BLaER1 treated with 17β-estradiol and CSF1 and Interleukin-3, amounts not matched to agents 10 nM and 100 nM (cell line): ENCODE data around the gene PMS2.
"Not testable (repeated sequence)": the region's sequence is repeated elsewhere in the genome, so short reads cannot be mapped to it uniquely, and the experiment has no call there.

ENCODE experiments used
- H3K27ac ChIP-seq, 11 experiments: shearing (Covaris generic); formaldehyde crosslinking; 2 replicates each; pipeline ENCODE4 v1.8.1; 2022
- H3K27me3 ChIP-seq, 11 experiments: shearing (Covaris generic); formaldehyde crosslinking; 2 replicates each; pipeline ENCODE4 v1.8.1; 2022
- H3K36me3 ChIP-seq, 11 experiments: shearing (Covaris generic); formaldehyde crosslinking; 2 replicates each; pipeline ENCODE4 v1.8.1; 2022
- H3K4me1 ChIP-seq, 10 experiments: shearing (Covaris generic); formaldehyde crosslinking; 2 replicates each; pipeline ENCODE4 v1.8.1; 2022
- H3K4me2 ChIP-seq, 11 experiments: shearing (Covaris generic); formaldehyde crosslinking; 2 replicates each; pipeline ENCODE4 v1.8.1; 2022
- H3K4me3 ChIP-seq, 10 experiments: shearing (Covaris generic); formaldehyde crosslinking; 2 replicates each; pipeline ENCODE4 v1.8.1; 2022
- H3K9ac ChIP-seq, 11 experiments: shearing (Covaris generic); formaldehyde crosslinking; 2 replicates each; pipeline ENCODE4 v1.8.1; 2022
- H3K9me3 ChIP-seq, 11 experiments: shearing (Covaris generic); formaldehyde crosslinking; replicated peaks in 1 of 11; 2 replicates each; pipeline ENCODE4 v1.8.1; 2022
- H4K20me1 ChIP-seq, 11 experiments: shearing (Covaris generic); formaldehyde crosslinking; 2 replicates each; pipeline ENCODE4 v1.8.1; 2022
- Cebpa-rat ChIP-seq, 11 experiments: shearing (Covaris generic); IDR thresholded peaks; 2 replicates each; pipeline ENCODE4 v1.8.1; 2022

The PMS2 gene

GRCh38 chr7:6007386-6007785 lies 1.5 kb downstream of the PMS2 start:
- Histone ChIP-seq H3K27me3 (no peaks in the 10 kb centered on the region), H3K9me3 (no peaks in the 10 kb centered on the region), H3K4me3 (no peak overlapping the region), H3K36me3 (peaks cover 12 to 54% (median 39%) of the 10 kb centered on the region in 11 experiments; a peak in 21 of 22 replicates), H3K9ac (peak overlapping the region in 3 of 11 experiments; percentile 2 to 94 (median 92); a peak in 5 of 22 replicates), H3K27ac (no peak overlapping the region), H4K20me1 (peaks cover 0 to 20% (median 1%) of the 10 kb centered on the region in 11 experiments; a peak in 7 of 22 replicates), H3K4me1 (peaks cover 26 to 39% (median 35%) of the 10 kb centered on the region in 10 experiments), H3K4me2 (peak overlapping the region in 10 of 11 experiments; percentile 83 to 97 (median 92); a peak in 16 of 22 replicates)
- no peak for TF ChIP-seq Cebpa-rat (IDR thresholded peaks at IDR 0.05)

DNA sequence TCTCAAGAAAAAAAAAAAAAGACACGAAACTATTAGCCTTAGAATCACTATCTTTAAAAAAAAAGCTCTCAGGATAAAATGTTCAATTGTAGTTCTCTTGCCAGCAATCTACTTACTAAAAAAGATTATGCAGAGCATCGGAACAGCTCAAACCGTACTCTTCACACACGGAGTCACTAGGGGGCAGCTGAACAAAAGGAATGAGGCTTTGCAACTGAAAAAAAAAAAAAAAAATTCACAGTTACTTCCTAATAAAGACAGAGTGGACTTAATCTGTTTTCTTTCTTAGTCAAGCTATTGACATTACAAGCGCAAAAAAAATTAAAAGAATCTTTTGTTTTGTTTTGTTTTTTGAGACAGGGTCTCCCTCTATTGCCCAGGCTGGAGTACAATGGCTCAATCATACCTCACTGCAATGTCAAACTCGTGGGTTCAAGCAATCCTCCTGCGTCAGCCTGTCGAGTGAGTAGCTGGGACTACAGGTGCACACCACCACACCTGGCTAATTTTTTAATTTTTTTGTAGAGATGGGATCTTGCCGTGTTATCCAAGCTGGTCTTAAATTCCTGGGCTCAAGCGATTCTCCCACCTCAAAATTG lies 11.5 kb downstream of the PMS2 start:
- Histone ChIP-seq H3K36me3 (peaks cover 79 to 99% (median 93%) of the 10 kb centered on the region in 11 experiments), H3K4me1 (no peaks in the 10 kb centered on the region; a peak in 1 of 20 replicates), H3K27ac (no peak overlapping the region)

DNA sequence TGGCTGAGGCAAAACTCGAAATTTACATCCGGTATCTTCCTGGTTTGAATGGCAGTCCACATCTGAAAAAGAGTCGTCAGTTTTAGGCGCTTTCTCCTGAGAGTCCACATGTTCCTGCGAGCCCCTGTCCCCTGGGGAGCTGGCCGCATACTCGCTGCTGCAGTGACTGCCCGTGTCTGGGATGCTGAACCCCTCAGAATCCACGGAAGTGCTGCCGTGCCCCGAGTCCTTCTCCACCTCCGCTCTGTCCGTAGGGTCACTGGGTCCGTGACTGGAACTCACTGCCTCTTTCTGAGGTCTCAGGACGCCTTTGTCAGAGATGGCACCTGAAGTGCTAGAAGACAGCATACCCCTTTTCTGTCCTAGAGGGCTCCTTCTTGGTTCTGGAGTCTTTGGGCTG lies 21.8 kb downstream of the PMS2 start:
- H3K36me3 ChIP-seq: peaks cover 38 to 58% (median 52%) of the 10 kb centered on the region in 11 experiments
- not testable (repeated sequence) for H3K4me2 ChIP-seq, H3K4me1 ChIP-seq, H3K27ac ChIP-seq, H3K9ac ChIP-seq, H3K4me3 ChIP-seq, H4K20me1 ChIP-seq, H3K27me3 ChIP-seq, H3K9me3 ChIP-seq

More for the DNA sequence above, 11.5 kb downstream of the PMS2 start:
- H4K20me1 ChIP-seq: no peaks in the 10 kb centered on the region
- H3K27me3 ChIP-seq: no peaks in the 10 kb centered on the region
- H3K9me3 ChIP-seq: no peaks in the 10 kb centered on the region
- H3K9ac ChIP-seq: no peak overlapping the region
- no peak for TF ChIP-seq Cebpa-rat (IDR thresholded peaks at IDR 0.05)
- H3K4me3 ChIP-seq: no peak overlapping the region
- no peak overlapping the region for H3K4me2 ChIP-seq

GRCh38 chr7:5979680-5980314 lies 29.1 kb downstream of the PMS2 start:
- H3K9me3 ChIP-seq, H3K9ac ChIP-seq, H3K27me3 ChIP-seq, H3K27ac ChIP-seq, H3K4me1 ChIP-seq, H3K4me2 ChIP-seq, H4K20me1 ChIP-seq, H3K4me3 ChIP-seq: not testable (repeated sequence)
- H3K36me3 ChIP-seq: peaks cover 0 to 13% (median 4%) of the 10 kb centered on the region in 11 experiments; a peak in 10 of 22 replicates

DNA sequence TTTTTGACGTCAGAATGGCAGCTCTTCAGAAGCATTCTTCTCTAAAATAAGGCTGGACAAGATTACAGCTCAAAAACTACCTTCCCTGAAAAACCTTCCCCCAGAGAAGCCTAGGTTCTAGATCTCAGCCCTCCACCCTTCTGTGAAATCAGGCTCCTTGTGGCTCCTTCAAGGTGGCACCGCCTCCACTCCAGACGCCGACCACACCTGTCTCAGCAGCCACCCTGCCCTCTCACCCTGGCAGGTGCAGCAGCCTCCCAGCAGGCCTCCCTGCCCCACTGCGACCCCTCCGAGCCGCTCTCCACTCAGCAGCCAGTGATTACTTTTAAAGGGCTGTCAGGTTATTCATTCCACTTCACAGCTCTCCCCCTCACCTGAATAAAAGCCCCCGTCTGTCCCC lies 35.3 kb downstream of the PMS2 start:
- not testable (repeated sequence) for H3K9ac ChIP-seq, H3K36me3 ChIP-seq, H3K9me3 ChIP-seq, H3K27ac ChIP-seq, H3K4me2 ChIP-seq, H3K27me3 ChIP-seq, H3K4me3 ChIP-seq, H4K20me1 ChIP-seq, H3K4me1 ChIP-seq

DNA sequence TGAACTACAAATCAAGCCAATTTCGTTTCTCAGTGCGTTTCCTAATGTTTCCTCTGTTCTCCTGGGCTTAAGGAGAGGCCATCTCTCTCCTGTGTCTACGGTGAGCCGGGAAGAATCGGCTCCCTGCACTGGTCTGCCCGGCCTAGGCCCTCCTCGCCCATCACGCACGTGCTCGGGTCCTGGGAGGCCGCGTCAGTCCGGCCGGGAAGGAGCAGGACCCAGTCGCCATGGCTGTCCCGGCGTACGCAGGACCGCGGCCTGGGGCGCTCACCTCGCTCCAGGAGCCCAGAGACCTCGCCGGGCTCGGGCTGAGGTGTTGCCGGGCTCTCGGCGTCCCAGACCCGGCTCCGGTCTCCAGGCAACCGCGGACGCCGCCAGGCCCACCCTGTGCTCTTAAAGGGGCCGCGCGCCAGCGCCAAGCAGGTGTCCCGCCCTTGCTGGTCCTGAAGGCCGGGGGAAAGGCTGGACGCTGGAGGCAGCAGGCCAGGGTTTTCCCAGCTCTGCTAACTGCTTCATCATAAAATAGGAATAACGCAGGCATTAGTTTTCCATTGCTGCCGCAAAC lies 38.4 kb downstream of the PMS2 start, which contains the start of gene RSPH10B:
Gene RSPH10B, minus strand, starts transcription at position 343 of the 565 bp plus-strand sequence. CDS start 3,573 bp downstream, outside the sequence.
- not testable (repeated sequence) for H3K4me1 ChIP-seq, H4K20me1 ChIP-seq, H3K4me2 ChIP-seq, H3K36me3 ChIP-seq, H3K9ac ChIP-seq, H3K27me3 ChIP-seq, H3K27ac ChIP-seq, H3K4me3 ChIP-seq, H3K9me3 ChIP-seq

DNA sequence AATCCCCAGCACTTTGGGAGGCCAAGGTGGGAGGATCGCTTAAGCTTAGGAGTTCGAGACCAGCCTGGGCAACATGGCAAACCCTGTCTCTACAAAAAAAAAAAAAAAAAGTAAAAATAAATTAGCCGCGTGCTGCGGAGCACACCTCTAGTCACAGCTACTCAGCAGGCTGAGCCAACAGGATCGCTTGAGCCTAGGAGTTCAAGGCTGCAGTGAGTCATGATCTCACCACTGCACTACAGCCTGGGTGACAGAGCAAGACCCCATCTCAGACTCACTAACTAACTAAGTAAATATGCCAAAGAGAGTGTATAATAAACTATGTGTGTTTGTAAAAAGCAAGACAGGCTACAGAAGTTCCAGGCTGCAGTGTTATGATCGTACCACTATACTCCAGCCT lies 45.0 kb downstream of the PMS2 start:
- not testable (repeated sequence) for H3K27ac ChIP-seq, H3K27me3 ChIP-seq, H3K36me3 ChIP-seq, H4K20me1 ChIP-seq, H3K4me2 ChIP-seq, H3K9me3 ChIP-seq, H3K4me1 ChIP-seq, H3K9ac ChIP-seq, H3K4me3 ChIP-seq

- H4K20me1 ChIP-seq, H3K4me3 ChIP-seq, H3K4me2 ChIP-seq, H3K27ac ChIP-seq, H3K27me3 ChIP-seq, H3K9ac ChIP-seq, H3K36me3 ChIP-seq, H3K9me3 ChIP-seq, H3K4me1 ChIP-seq: not testable (repeated sequence)
Observed at GRCh38 chr7:5963205-5963604, 45.6 kb downstream of the PMS2 start.

DNA sequence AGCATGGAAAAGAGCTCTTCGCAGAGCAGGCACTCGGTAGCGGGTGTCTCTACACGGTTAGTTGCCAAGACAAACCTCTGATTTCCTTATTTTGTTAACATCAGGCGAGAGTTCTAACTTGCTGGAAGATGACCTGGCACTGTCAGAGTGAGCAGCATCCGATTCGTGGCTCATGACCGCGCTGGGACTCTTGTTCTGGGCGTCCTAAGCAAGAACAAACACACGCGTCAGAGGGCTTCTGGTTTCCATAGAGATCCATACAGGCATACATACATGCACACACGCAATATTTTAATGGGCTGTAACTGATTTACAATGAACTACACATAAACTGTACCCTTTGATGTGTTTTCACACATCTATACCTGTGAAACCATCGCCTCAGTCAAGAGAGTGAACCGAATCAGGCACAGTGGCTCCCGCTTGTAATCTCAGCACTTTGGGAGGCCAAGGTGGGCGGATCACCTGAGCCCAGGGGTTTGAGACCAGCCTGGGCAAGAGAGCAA lies 73.9 kb downstream of the PMS2 start:
- H3K27ac ChIP-seq, H3K4me3 ChIP-seq, H3K4me2 ChIP-seq, H3K27me3 ChIP-seq, H3K4me1 ChIP-seq, H3K9me3 ChIP-seq, H3K9ac ChIP-seq, H4K20me1 ChIP-seq, H3K36me3 ChIP-seq: not testable (repeated sequence)

- not testable (repeated sequence) for H4K20me1 ChIP-seq, H3K27me3 ChIP-seq, H3K4me3 ChIP-seq, H3K27ac ChIP-seq, H3K4me2 ChIP-seq, H3K9me3 ChIP-seq, H3K9ac ChIP-seq, H3K36me3 ChIP-seq, H3K4me1 ChIP-seq
Observed at GRCh38 chr7:5931905-5932644, 76.8 kb downstream of the PMS2 start.

DNA sequence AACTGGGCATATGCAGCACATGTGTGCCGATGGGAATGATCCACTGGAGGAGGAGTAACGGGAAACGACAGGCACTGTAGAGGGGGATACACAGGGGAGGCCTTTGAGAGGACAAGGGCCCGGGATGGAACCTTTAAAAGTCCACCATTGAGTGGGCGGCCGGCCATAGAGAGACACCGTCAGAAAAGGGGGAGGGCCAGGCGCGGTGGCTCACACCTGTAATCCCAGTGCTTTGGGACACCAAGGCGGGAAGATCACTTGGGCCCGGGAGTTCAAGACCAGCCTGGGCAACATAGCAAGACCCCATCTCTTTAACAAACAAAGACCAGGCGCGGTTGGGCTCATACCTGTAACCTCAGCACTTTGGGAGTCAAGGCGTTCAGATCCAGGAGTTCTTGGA lies 77.6 kb downstream of the PMS2 start:
- H3K27ac ChIP-seq, H3K9me3 ChIP-seq, H3K27me3 ChIP-seq, H3K9ac ChIP-seq, H3K36me3 ChIP-seq, H3K4me2 ChIP-seq, H3K4me3 ChIP-seq, H4K20me1 ChIP-seq, H3K4me1 ChIP-seq: not testable (repeated sequence)

- not testable (repeated sequence) for H3K27me3 ChIP-seq, H3K9ac ChIP-seq, H3K9me3 ChIP-seq, H3K4me1 ChIP-seq, H4K20me1 ChIP-seq, H3K4me3 ChIP-seq, H3K4me2 ChIP-seq, H3K36me3 ChIP-seq, H3K27ac ChIP-seq
Observed at GRCh38 chr7:5930290-5930689, 78.6 kb downstream of the PMS2 start.

- not testable (repeated sequence) for H3K9ac ChIP-seq, H4K20me1 ChIP-seq, H3K9me3 ChIP-seq, H3K27me3 ChIP-seq, H3K4me1 ChIP-seq, H3K4me2 ChIP-seq, H3K4me3 ChIP-seq, H3K27ac ChIP-seq, H3K36me3 ChIP-seq
Observed at GRCh38 chr7:5926263-5926870, 82.5 kb downstream of the PMS2 start.
